ENCODE data around the gene SEPTIN12. TPM values are rescaled to one million over a fixed set of nuclear protein-coding genes. Genes with fewer than 3 reads are reported as not detected.
"Not testable (repeated sequence)": the region's sequence is repeated elsewhere in the genome, so short reads cannot be mapped to it uniquely, and the experiment has no call there.

SEPTIN12 gene
- total RNA-seq, 1 donor from 2014 or later: not detected

DNA sequence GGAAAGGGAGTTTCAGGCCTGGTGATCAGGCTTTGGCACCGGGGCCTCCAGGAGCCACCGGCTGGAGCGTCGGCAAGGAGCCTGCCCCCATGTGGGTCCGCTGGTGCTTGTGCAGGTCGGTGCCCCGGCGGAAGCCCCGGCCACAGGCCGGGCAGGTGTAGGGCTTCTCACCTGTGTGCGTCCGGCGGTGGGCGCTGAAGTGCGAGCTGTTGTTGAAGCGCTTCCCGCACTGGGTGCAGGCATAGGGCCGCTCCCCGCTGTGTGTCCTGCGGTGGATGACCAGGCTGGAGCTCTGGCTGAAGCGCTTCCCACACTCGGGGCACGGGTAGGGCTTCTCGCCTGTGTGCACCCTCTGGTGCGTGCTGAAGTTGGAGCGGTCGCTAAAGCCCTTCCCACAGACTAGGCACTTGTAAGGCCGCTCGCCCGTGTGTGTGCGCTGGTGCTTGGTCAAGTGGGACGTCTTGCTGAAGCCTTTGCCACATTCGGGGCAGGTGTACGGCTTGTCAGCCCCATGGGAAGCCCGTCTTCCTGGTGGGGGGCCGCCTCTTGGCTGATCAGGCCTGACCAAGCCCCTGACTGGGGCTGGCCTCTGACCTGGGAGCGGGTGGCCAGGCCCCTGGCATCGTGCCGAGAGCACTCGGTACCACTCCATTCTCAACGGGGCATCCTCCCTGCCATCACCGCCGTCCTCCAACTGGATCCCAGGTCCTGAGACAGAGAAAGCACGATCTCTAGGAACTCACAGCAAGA lies 35.6 kb downstream of the SEPTIN12 start:
- no peak for DNase-seq

DNA sequence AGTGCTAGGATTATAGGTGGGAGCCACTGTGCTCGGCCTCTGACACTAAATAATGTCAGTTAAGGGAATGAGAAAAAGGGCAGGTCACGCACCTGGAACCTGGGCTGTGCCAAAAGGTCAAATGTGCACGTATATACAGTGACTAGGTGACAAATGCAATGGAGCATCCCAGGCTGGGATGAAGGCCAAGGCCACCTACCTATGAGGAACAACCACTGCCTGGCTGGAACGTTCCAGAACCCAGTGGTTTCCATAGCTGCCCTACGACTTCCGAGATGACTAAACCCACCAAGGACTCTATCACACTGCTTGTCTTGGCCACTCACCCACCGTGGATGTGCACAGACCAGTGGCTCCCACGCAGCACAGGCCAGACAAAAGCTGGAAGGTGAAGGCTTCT lies 37.2 kb downstream of the SEPTIN12 start:
- DNase-seq: no peak

DNA sequence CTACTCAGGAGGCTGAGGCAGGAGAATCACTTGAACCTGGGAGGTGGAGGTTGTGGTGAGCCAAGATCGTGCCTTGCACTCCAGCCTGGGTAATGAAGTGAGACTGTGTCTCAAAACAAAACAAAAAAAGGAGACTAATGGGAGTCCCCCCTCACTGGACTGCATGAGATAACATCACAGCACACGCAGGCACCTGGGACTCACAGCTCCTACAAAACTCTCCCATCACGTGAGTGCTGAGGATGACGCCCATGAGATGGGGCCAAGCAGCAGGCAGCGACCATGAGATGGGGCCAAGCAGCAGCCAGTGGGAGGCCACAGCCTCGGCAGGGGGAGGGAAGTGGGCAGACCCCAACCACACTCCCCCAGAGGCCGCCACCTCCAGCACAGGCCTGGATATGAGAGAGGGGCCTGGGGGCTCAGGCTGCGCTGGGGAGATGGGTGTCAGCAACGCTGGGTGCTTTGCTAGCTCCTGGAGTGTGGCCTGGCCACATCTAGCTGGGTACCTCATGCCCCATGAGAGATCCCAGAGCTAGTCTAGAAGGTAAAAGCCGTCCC lies 38.4 kb downstream of the SEPTIN12 start:
- DNase-seq: no peak

DNA sequence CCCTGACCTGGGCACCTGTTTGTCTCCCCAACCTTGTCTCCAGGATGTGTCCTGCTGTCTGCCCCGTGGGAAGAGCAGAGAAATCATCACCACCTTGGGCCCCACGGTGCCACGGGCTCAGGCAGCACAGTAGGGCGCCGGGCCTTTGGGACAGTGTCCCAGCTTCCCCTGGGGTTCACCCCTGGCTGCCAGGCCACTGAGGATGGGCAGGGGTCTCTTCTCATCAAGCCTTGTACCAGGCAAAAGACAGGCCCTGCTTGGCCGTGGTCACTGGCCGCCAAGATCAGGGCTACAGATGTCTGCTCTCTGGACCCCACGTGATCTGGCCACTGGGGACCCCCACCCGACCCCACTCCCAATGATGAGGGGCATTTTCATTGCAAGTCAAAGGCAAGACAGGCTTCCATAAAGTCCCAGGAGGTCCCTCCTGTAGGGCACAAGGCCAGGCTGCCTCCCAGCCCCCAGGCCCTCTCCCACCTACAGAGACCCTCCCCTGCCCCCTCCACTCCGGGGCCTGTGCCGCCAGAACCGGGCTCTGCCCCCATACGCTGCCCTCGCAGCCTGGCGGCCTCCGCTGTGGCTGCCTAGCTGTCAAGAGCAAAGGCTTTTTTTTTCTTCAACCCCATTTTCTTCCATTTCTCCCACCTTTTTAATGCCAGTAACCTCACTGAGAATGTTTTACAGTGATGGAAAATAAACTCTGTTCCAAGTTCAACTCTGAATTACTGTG lies 39.3 kb downstream of the SEPTIN12 start:
- no peak for DNase-seq

DNA sequence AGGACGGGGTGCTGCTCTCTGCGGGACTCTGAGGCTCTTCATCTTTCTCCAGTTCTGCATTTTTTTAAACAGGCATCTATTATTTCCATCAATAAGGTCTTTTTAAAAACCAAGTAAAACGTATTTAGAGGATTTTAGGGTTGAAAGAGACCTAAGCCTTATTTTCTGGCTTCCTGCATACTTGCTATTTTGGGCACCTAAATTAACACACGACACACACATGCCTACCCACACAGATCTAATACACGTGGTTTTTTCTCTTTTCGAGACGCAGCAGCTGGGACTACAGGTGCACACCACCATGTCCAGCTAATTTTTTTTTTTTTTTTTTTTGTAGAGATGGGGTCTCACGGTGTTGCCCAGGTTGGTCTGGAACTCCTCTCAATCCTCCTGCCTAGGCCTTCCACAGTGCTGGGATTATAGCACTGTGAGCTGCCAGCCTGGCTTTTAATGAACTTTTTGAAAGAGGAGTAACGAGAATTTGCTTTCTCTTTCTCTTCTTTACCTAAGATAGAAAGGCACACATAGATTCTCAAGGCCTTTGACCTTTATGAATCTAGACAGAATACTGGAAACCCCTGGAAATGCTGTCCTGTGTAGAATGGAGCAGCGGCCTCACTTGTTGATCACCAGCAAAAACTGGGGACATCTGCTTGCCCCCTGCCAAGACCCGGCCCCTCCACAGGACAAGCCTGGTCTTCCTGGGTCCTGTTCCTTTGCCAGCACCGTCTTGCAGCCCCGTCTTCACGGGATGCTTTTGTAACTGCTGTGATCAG lies 40.1 kb downstream of the SEPTIN12 start:
- DNase-seq: no peak

DNA sequence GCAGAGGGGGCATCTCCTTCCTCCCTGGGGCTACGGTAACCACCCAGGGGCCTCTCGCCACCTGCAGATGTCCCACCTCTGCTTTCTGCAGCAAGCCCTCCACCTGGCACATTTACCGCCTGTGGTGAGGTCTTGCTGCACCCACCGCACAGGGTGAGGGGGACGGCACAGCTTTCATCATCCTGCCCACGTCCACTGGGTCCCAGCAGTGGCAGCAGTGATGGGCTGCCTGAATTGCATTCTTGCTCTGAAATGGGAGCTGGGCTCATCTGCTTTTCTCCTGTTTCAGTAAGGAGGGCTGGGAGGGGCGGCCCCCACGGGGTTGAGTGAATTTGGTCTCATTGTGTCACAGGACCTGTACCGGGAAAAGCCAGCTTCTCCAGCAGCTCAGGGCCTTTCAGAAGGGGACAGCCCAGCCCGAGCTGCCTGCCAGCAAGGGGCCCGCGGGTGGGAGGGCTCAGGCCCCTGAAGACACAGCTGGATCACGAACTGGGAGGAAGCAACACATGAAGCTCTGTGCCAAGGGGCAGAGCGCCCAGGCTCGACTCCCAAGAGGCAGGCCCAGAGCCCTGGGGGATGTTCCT lies 41.1 kb downstream of the SEPTIN12 start:
- no peak for DNase-seq

DNA sequence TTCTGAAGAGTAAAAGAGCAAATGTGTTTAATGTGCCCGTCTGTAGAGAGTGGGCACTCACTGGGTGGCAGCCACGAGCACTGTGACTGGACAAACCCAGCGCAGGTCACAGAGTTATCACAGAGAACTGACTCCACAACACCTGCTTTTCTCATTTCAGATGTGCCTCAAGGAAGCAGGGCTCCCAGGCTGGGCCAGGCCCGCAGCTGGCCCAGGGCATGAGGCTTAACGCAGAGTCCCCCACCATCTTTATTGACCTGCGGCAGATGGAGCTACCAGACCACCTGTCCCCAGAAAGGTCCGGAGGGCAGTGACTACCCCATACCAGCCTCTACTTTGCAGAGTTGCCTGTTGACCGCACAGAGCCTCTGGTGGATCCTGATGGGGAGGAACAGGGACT lies 41.9 kb downstream of the SEPTIN12 start:
- DNase-seq: no peak

DNA sequence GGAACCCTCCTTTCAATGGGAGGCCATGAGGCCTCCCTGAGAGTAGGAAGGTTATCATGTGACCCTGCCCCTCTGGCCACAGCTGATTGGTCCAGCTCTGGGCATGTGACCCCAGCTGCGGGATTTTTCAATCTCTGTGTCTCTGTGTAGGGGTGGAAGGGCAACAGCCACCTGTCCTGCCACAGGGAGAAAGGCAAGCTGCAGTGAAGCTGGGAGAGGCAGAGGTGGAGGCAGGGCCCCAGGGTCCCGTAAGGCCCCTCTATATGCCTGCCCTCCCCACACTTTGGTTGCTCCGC lies 42.9 kb downstream of the SEPTIN12 start:
- DNase-seq: no peak

DNA sequence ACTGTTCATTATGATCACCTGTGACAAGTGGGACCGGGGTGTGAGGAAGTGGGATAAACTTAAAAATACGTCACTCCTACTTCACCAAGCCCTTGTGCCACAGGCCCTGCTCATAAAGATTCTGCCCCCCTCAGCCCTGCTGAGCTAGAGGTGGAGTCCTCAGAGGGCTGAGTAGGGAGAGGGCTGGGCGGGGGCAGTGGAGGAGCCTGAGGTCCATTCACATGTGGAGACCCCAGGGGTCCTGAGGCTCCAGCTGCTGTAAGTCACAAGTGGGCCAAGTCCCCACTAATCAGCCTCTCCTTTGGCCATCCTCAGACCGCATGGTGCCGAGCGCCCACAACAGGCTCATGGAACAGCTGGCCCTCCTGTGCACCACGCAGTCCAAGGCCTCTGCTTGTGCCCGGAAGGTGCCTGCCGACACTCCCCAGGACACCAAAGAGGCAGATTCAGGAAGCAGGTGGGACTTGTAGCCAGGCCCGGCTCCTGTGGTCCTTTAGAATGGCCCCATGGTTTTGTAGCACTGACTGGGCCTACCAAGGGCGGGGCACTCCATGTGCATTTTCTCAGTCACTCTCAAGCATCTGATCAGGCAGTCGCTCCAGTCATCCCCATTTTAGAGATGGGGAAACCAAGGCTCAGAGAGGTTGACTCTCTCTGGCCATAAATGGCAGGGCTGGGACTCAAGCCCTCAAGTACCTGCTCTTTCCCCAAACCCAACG lies 43.4 kb downstream of the SEPTIN12 start:
- no peak for DNase-seq

DNA sequence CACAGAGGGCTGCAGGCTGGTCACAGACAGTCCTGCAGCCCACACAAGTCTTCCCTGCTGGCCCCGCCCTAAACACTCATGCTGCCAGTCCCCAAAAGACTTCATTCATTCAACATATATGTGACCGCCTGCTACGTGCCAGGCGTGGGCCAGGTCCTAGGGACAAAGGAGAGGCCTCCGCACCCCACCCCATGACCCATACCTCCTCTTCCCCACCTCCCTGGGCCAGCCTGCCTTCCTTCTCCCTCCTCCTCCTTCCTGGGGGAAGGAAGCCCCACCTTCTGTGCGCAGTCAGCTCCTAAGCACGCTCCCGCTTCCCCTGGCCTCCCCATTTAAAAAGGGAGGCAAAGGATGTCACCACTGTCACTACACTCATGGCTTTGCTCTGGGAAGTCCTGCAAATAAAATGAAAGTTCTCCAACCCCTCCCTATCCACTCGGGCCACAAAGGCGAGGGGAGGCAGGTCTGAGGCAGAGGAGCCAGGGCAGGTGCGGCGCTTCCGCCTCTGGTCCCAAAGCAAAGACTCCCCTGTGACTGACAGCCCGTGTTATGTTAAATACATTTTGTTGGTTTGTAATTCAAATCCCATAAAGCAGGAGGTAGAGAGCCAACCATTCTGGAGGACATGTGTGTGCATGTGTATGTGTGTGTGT lies 44.8 kb downstream of the SEPTIN12 start:
- no peak for DNase-seq

DNA sequence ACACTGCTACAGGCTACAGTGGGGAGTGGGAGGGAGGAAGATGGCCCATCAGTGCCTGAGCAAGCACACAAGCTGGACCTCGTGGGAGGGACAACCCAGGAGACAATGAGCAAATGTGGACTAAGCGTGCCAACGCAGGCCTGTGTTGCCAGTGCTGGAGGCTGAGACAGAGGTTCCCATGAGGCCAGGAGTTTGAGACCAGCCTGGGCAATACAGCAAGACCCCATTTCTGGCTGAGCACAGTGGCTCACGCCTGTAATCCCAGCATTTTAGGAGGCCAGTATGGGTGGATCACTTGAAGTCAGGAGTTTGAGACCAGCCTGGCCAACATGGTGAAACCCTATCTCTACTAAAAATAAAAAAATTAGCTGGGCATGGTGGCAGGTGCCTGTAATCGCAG lies 49.8 kb downstream of the SEPTIN12 start:
- DNase-seq: not testable (repeated sequence)

DNA sequence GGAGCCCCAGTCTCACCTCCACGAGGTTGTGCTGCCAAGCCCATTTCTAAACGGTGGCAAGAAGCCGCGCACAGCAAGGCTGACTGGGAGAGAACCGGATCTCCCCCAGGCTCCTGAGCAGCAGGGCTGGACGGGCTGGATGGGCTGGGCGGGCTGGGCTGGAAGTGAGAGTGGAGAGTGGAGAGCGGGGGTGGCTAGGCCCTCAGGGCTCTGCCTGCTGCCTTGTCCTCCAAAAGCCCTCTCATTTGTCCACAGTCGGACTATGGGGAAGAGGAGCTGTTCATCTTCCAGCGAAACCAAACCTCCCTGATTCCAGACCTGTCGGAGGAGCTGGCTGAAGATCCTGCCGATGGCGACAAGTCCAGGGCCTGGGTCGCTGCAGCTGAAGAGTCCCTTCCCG lies 50.6 kb downstream of the SEPTIN12 start:
- DNase-seq: no peak

DNA sequence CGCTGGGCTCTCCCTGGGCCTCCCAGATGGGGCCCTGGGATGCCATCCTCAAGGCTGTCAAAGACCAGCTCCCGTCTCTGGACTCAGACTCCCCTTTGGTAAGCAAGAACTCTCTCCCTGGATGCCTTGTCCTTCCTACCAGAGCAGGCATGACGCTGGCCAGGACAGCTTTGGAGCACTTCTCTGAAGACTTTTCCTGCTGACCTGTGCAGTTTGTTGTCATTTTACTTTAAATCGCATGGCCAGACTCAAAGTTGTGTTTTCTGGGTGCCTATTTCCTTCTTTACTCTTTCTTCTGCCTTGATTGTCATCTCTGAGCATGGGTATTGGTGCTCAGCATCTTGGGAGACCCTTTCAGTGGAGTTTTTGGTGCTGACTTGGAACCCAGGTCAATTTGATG lies 51.6 kb downstream of the SEPTIN12 start:
- no peak for DNase-seq

DNA sequence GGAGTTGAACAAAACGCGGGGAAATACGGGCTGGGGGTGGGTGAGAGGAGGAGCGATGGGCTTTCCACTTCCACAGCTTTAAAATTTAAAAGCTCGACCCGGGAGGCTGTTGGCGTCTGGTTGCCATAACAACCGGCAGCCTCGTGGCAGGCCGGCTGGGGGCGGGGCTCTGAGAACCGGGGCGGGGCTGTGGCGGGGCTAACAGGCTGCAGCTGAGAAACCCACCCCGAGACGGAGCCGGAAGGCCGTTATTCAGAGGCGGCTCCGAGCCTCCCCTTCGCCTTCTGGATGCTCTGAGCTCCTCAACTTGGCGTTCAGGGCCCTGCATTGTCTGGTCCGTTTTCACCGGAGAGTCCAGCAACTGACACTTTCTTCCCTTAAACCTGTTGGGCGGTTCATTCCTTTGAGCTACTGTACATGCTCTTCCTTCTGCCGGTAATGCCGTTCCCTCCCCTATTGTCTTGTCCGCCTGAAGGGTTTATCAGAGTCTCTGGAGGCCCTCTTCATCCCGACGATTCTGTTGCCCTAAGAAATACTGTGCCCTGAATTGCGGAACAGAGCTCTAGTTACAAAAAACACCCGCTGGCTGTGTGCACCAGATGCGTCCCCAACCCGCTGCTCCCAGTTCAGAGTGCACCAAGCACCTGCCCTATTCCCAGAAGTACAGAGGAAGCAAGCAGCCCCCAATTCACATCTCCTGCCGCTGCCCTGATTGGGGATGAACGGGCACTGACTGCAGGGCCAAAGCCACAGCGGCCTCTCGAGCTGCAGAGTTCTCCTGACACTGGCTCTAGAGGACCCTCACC lies 53.2 kb downstream of the SEPTIN12 start:
- DNase-seq: peak; percentile 75

DNA sequence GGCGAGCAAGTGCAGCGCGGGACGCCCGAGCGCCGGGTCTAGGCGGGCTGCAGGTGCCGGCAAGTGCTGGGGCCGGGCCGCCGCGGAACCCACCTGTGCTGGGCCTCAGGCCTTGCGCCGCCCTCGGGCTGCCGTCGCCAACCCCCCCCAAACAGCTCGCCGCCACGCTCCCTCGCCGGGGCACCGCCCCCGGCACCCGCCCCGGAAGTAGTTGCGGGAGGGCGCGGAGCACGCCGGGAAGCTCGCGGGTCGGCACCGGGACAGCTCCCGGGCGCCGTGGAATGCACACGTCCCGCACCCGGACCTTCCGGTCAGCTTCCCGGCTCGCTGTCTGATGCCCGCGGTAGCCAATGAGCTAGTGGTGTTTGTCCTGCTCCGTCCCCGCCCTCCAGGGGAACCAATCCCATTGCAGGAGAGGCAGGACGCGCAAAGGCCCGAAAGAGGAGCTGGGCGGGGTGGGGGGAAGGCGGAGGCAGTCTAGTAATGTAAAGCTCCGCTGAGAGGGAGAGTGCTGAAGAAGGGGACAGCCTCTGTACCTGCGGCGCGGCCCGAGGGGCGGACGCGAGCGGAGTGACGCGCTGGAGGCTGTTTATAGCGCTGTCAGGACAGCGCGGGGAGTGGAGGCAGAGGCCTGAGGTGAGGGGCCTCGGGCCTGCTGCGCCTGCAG lies 53.9 kb downstream of the SEPTIN12 start, which contains the start of the genes ANKS3 and DNAAF8:
Gene ANKS3, minus strand, starts transcription at position 209 of the 667 bp plus-strand sequence. CDS start 4,122 bp downstream, outside the sequence.
Gene DNAAF8, plus strand, starts transcription at position 475 of the 667 bp plus-strand sequence. CDS start 1,978 bp downstream, outside the sequence.
- DNase-seq: peak; percentile 95

DNA sequence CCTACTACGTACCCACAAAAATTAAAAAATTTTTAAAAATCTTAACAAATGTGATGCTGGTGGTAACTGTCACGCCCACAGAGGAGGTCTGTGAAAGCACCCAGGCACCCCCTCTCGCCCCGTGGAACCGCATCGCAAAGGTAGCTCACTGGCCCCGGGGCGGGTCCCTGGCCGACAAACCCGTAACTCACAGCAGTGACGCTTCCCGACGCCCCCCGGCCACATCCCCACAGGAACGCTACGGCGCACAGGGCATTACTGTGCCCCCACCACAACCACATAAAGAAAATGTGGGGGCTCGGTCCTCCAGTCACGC lies 54.4 kb downstream of the SEPTIN12 start:
- no peak for DNase-seq

DNA sequence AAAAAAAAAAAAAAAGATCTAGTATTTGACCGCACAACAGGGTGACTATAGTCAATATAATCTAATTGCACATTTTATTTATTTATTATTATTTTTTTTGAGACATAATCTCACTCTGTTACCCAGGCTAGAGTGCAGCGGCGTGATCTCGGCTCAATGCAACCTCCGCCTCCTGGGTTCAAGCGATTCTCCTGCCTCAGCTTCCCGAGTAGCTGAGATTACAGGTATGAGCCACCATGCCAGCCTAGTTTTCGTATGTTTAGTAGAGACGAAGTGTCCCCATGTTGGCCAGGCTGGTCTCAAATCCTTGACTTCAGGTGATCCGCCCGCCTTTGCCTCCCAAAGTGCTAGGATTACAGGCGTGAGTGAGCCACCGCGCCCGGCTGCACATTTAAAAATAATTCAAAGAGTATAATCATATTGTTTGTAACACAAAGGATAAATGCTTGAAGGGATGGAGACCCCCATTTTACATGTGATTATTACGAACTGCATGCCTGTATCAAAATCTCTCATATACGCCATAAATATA lies 54.9 kb downstream of the SEPTIN12 start:
- no peak for DNase-seq

DNA sequence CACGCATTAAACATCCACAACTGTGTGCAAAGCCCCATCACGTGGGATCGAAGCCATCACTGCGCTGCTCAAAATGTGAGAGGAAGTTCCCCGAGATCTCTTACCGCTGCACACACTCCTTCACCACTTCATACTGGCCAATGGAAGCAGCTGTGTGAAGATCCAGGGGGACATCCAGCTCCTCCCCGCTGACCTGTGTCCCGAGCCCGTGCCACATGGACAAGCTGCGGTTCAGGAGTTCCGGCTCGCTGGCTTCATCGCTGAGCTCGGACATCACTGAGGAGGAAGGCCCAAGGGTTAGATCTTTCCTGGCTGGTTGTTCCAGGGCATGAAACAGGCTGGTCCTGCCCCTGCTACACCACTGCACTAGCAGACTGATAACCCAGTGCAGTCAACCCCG lies 58.3 kb downstream of the SEPTIN12 start:
- DNase-seq: no peak

DNA sequence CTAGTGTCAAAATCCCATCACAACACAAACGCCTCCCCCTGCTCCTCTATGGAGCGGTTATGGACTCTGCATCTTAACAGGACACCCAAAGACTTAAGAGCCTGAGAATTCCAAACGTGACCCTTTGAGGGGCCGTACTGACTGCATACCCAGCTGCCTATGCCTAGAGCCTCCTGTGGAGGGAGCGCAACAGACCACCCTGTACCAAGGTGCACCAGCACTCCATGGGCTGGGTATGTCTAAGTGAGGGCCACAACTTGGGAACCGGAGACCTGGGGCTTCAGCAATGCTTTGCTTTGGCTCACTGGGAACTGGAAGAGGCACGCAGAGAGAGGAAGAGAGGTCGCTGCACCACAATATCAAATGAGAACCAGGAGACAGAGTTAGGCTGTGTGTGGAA lies 59.5 kb downstream of the SEPTIN12 start:
- no peak for DNase-seq
